HEK293 (cell line): ENCODE results near the gene AGRN.

Experiments
- CTCF ChIP-seq: fragments of 450-650 bp; formaldehyde crosslinking; IDR thresholded peaks from 2 replicates; pipeline ENCODE4 v1.5.1; 2016; ENCODE audit warnings: missing biosample characterization, missing genetic modification characterization
- EGR2 ChIP-seq: fragments of 450-650 bp; formaldehyde crosslinking; IDR thresholded peaks from 2 replicates; pipeline ENCODE4 v1.5.1; 2016; ENCODE audit warnings: low read depth, missing biosample characterization, missing genetic modification characterization
- MYNN ChIP-seq: fragments of 450-650 bp; formaldehyde crosslinking; IDR thresholded peaks from 2 replicates; pipeline ENCODE4 v1.5.1; 2016; ENCODE audit warnings: missing biosample characterization, missing genetic modification characterization, borderline replicate concordance
- SCRT1 ChIP-seq: fragments of 450-650 bp; formaldehyde crosslinking; IDR thresholded peaks from 2 replicates; pipeline ENCODE4 v1.5.1; 2016; ENCODE audit warnings: missing biosample characterization, missing genetic modification characterization, borderline replicate concordance
- TCF7L2 ChIP-seq: IDR thresholded peaks from 2 replicates; pipeline ENCODE4 v1.6.1; 2011; ENCODE audit warnings: low read depth, mild to moderate bottlenecking, inconsistent platforms, low read length, moderate library complexity, borderline replicate concordance
- ZBTB26 ChIP-seq: fragments of 450-650 bp; formaldehyde crosslinking; optimal IDR thresholded peaks from 2 replicates; pipeline ENCODE3; 2016; ENCODE audit warnings: missing biosample characterization, mild to moderate bottlenecking, missing genetic modification characterization
- ZNF514 ChIP-seq: fragments of 450-650 bp; formaldehyde crosslinking; IDR thresholded peaks from 2 replicates; pipeline ENCODE4 v1.5.1; 2016; ENCODE audit warnings: missing biosample characterization, missing genetic modification characterization

GRCh38 chr1:997993-998744 is 21.8 kb upstream of the AGRN start:
- no peak for TF ChIP-seq SCRT1
- 0 out of 2 replicates have a peak, but pooled peaks have one; percentile 58 for TF ChIP-seq CTCF
- TF ChIP-seq EGR2 (tag by site-specific recombination) = 0 out of 2 replicates have a peak, but pooled peaks have one; percentile 39
- TF ChIP-seq ZBTB26 (tag by site-specific recombination) = peak; percentile 89
- no peak for TF ChIP-seq ZNF514
- no peak for TF ChIP-seq MYNN (tag by site-specific recombination)
- no peak for TF ChIP-seq TCF7L2
